Liver (tissue), 9 donors: ENCODE measurements around the gene PWWP2B. TPM values are rescaled to one million over a fixed set of nuclear protein-coding genes. Genes with fewer than 3 reads are reported as not detected.

Source experiments
- DNase-seq: peaks from one replicate; pipeline ENCODE4 v3.0.0-alpha.2; 2017; ENCODE audit warnings: low spot score
- H3K27ac ChIP-seq, 2 donors: one replicate each; pipeline ENCODE4 v1.7.0; 2013; ENCODE audit warnings: inconsistent platforms in 2 of 2, low read length in 2 of 2, control low read depth in 1 of 2, low read depth in 1 of 2, mild to moderate bottlenecking in 1 of 2
- H3K27me3 ChIP-seq, 4 donors: one replicate each; pipeline versions ENCODE4 v1.6.1 to v1.7.0; 2013; ENCODE audit warnings: low read length in 3 of 4, inconsistent platforms in 1 of 4, mild to moderate bottlenecking in 1 of 4, moderate library complexity in 1 of 4; ENCODE audit not compliant: control insufficient read depth in 4 of 4, insufficient read depth in 4 of 4
- H3K36me3 ChIP-seq, 4 donors: one replicate each; pipeline versions ENCODE4 v1.6.1 to v1.7.0; 2013; ENCODE audit warnings: low read length in 3 of 4, mild to moderate bottlenecking in 3 of 4, low read depth in 1 of 4, moderate library complexity in 1 of 4; ENCODE audit not compliant: control insufficient read depth in 4 of 4, insufficient read depth in 3 of 4
- H3K4me1 ChIP-seq, 4 donors: one replicate each; pipeline versions ENCODE4 v1.6.1 to v1.7.0; 2013; ENCODE audit warnings: low read length in 3 of 4, mild to moderate bottlenecking in 3 of 4, moderate library complexity in 1 of 4; ENCODE audit not compliant: control insufficient read depth in 4 of 4, insufficient read depth in 4 of 4
- H3K4me3 ChIP-seq, 3 donors: one replicate each; pipeline versions ENCODE4 v1.6.1 to v1.7.0; 2013; ENCODE audit warnings: low read length in 3 of 3, control low read depth in 1 of 3, low read depth in 1 of 3, mild to moderate bottlenecking in 1 of 3
- H3K9ac ChIP-seq, 2 donors: one replicate each; pipeline ENCODE4 v1.7.0; 2013; ENCODE audit warnings: low read length in 2 of 2, mild to moderate bottlenecking in 2 of 2, moderate library complexity in 2 of 2, control low read depth in 1 of 2, low read depth in 1 of 2
- H3K9me3 ChIP-seq, 4 donors: one replicate each; pipeline versions ENCODE4 v1.6.1 to v1.7.0; 2013; ENCODE audit warnings: low read length in 3 of 4; ENCODE audit not compliant: control insufficient read depth in 4 of 4
- EGR1 ChIP-seq, 2 donors: IDR thresholded peaks; 2 replicates each; pipeline ENCODE4 v1.6.1; 2016 to 2018; ENCODE audit warnings: antibody characterized with exemption in 2 of 2, low read depth in 2 of 2
- FOXA1 ChIP-seq: IDR thresholded peaks from 2 replicates; pipeline ENCODE4 v1.6.1; 2016; ENCODE audit warnings: antibody characterized with exemption
- FOXA2 ChIP-seq: IDR thresholded peaks from 2 replicates; pipeline ENCODE4 v1.6.1; 2016; ENCODE audit warnings: antibody characterized with exemption
- GABPA ChIP-seq, 2 donors: IDR thresholded peaks in 1 of 2; conservative IDR thresholded peaks in 1 of 2; 2 replicates each; pipeline ENCODE4 v1.6.1; 2016; ENCODE audit warnings: antibody characterized with exemption in 2 of 2, mild to moderate bottlenecking in 1 of 2, moderate library complexity in 1 of 2
- HNF4A ChIP-seq, 2 donors: conservative IDR thresholded peaks; 2 replicates each; pipeline ENCODE4 v1.6.1; 2016; ENCODE audit warnings: antibody characterized with exemption in 2 of 2, mild to moderate bottlenecking in 2 of 2
- HNF4G ChIP-seq: IDR thresholded peaks from 2 replicates; pipeline ENCODE4 v1.6.1; 2016; ENCODE audit warnings: antibody characterized with exemption
- JUND ChIP-seq, 2 donors: IDR thresholded peaks; 2 replicates each; pipeline ENCODE4 v1.6.1; 2016; ENCODE audit warnings: antibody characterized with exemption in 2 of 2
- NR2F2 ChIP-seq: IDR thresholded peaks from 2 replicates; pipeline ENCODE4 v1.6.1; 2016; ENCODE audit warnings: antibody characterized with exemption
- RAD21 ChIP-seq, 2 donors: IDR thresholded peaks; 2 replicates each; pipeline ENCODE4 v1.6.1; 2016; ENCODE audit warnings: antibody characterized with exemption in 2 of 2, mild to moderate bottlenecking in 2 of 2
- RXRA ChIP-seq, 2 donors: IDR thresholded peaks; 2 replicates each; pipeline ENCODE4 v1.6.1; 2017 to 2018; ENCODE audit warnings: antibody characterized with exemption in 2 of 2, mild to moderate bottlenecking in 1 of 2
- TAF1 ChIP-seq: conservative IDR thresholded peaks from 2 replicates; pipeline ENCODE4 v1.6.1; 2016; ENCODE audit warnings: antibody characterized with exemption, mild to moderate bottlenecking
- YY1 ChIP-seq: IDR thresholded peaks from 2 replicates; pipeline ENCODE4 v1.6.1; 2016; ENCODE audit warnings: antibody characterized with exemption, mild to moderate bottlenecking
- WGBS: extraction: QIAGEN DNeasy Blood & Tissue Kit; methylation state at CpG from one replicate; pipeline ENCODE4 v1.1.7; 2013; 5-methylcytosine and 5-hydroxymethylcytosine counted together
- polyA plus RNA-seq, 2 donors: library from polyadenylated mRNA; stranded (reverse) in 1 of 2; unstranded in 1 of 2; fragments of 200-250 nt in 1 of 2; fragments of >200 nt in 1 of 2; fragmentation: Nextera tagmentation in 1 of 2; extraction: Ambion mirVana in 1 of 2; gene quantifications; one replicate each; pipeline versions ENCODE4 v1.2.1 to v1.2.3, GENCODE V29; 2013 to 2015
- total RNA-seq, 2 donors: library from RNA; depleted of rRNA; stranded (reverse); fragments of >200 nt; gene quantifications; one replicate each; pipeline ENCODE4 v1.2.3, GENCODE V29; 2014
- TF ChIP-seq, protein P1 (sequence below): IDR thresholded peaks from 2 replicates; pipeline ENCODE4 v1.6.1; 2016; ENCODE audit warnings: antibody characterized with exemption
- TF ChIP-seq, protein P2 (sequence below): IDR thresholded peaks from 2 replicates; pipeline ENCODE4 v1.6.1; 2016; ENCODE audit warnings: antibody characterized with exemption, mild to moderate bottlenecking
- TF ChIP-seq, protein P3 (sequence below): fragments of 150-350 bp; IDR thresholded peaks from 2 replicates; pipeline ENCODE4 v1.5.1; 2017; ENCODE audit warnings: improper control_type of control experiment, low read depth, low read length; ENCODE audit not compliant: missing input control
- TF ChIP-seq, protein P4 (sequence below): IDR thresholded peaks from 2 replicates; pipeline ENCODE4 v1.6.1; 2016; ENCODE audit warnings: antibody characterized with exemption
- TF ChIP-seq, protein P5 (sequence below): IDR thresholded peaks from 2 replicates; pipeline ENCODE4 v1.6.1; 2016; ENCODE audit warnings: antibody characterized with exemption
- donor health status: healthy.
- donor health status: healthy.
- donor health status: healthy.
- donor health status: healthy.
- donor health status: healthy.

Gene PWWP2B
- total and polyA plus RNA-seq, 4 donors = 0.75 to 4.2 (median 3.6) TPM

DNA sequence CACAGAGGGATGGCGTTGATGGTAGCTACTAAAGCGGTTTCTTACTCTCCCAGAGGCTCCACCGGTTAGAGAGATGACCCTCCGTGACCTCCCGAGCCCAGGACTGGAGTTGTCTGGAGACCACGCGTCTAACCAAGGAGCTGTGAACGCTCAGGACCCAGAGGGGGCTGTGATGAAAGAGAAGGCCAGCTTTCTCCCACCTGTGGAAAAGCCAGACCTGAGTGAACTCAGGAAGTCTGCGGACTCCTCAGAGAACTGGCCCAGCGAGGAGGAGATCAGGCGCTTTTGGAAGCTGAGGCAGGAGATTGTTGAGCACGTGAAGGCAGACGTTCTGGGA is 49.1 kb upstream of the PWWP2B start:
- H3K27ac ChIP-seq = no peak overlapping the region
- no peaks in the 10 kb centered on the region for H3K27me3 ChIP-seq
- peaks cover 0 to 4% (median 2%) of the 10 kb centered on the region in 4 donors for H3K36me3 ChIP-seq
- no peak for DNase-seq
- H3K4me1 ChIP-seq = peaks cover 0 to 9% (median 7%) of the 10 kb centered on the region in 4 donors
- TF ChIP-seq RXRA (IDR thresholded peaks at IDR 0.05) (no peak), HNF4G (no peak), YY1 (no peak), FOXA1 (no peak), NR2F2 (no peak), HNF4A (conservative IDR thresholded peaks at IDR 0.05) (no peak), RAD21 (IDR thresholded peaks at IDR 0.05) (no peak), FOXA2 (no peak), EGR1 (IDR thresholded peaks at IDR 0.05; ENCODE audit: low read depth in 2 of 2) (no peak), GABPA (IDR thresholded peaks at IDR 0.05 in 1 of 2, conservative IDR thresholded peaks at IDR 0.05 in 1 of 2) (no peak), TAF1 (no peak)
- TF ChIP-seq, protein P1, sequence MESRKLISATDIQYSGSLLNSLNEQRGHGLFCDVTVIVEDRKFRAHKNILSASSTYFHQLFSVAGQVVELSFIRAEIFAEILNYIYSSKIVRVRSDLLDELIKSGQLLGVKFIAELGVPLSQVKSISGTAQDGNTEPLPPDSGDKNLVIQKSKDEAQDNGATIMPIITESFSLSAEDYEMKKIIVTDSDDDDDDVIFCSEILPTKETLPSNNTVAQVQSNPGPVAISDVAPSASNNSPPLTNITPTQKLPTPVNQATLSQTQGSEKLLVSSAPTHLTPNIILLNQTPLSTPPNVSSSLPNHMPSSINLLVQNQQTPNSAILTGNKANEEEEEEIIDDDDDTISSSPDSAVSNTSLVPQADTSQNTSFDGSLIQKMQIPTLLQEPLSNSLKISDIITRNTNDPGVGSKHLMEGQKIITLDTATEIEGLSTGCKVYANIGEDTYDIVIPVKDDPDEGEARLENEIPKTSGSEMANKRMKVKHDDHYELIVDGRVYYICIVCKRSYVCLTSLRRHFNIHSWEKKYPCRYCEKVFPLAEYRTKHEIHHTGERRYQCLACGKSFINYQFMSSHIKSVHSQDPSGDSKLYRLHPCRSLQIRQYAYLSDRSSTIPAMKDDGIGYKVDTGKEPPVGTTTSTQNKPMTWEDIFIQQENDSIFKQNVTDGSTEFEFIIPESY = no peak
- TF ChIP-seq, protein P2, sequence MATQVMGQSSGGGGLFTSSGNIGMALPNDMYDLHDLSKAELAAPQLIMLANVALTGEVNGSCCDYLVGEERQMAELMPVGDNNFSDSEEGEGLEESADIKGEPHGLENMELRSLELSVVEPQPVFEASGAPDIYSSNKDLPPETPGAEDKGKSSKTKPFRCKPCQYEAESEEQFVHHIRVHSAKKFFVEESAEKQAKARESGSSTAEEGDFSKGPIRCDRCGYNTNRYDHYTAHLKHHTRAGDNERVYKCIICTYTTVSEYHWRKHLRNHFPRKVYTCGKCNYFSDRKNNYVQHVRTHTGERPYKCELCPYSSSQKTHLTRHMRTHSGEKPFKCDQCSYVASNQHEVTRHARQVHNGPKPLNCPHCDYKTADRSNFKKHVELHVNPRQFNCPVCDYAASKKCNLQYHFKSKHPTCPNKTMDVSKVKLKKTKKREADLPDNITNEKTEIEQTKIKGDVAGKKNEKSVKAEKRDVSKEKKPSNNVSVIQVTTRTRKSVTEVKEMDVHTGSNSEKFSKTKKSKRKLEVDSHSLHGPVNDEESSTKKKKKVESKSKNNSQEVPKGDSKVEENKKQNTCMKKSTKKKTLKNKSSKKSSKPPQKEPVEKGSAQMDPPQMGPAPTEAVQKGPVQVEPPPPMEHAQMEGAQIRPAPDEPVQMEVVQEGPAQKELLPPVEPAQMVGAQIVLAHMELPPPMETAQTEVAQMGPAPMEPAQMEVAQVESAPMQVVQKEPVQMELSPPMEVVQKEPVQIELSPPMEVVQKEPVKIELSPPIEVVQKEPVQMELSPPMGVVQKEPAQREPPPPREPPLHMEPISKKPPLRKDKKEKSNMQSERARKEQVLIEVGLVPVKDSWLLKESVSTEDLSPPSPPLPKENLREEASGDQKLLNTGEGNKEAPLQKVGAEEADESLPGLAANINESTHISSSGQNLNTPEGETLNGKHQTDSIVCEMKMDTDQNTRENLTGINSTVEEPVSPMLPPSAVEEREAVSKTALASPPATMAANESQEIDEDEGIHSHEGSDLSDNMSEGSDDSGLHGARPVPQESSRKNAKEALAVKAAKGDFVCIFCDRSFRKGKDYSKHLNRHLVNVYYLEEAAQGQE = no peak
- TF ChIP-seq, protein P3, sequence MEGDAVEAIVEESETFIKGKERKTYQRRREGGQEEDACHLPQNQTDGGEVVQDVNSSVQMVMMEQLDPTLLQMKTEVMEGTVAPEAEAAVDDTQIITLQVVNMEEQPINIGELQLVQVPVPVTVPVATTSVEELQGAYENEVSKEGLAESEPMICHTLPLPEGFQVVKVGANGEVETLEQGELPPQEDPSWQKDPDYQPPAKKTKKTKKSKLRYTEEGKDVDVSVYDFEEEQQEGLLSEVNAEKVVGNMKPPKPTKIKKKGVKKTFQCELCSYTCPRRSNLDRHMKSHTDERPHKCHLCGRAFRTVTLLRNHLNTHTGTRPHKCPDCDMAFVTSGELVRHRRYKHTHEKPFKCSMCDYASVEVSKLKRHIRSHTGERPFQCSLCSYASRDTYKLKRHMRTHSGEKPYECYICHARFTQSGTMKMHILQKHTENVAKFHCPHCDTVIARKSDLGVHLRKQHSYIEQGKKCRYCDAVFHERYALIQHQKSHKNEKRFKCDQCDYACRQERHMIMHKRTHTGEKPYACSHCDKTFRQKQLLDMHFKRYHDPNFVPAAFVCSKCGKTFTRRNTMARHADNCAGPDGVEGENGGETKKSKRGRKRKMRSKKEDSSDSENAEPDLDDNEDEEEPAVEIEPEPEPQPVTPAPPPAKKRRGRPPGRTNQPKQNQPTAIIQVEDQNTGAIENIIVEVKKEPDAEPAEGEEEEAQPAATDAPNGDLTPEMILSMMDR = no peak
- TF ChIP-seq, protein P4, sequence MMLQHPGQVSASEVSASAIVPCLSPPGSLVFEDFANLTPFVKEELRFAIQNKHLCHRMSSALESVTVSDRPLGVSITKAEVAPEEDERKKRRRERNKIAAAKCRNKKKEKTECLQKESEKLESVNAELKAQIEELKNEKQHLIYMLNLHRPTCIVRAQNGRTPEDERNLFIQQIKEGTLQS = no peak
- TF ChIP-seq, protein P5, sequence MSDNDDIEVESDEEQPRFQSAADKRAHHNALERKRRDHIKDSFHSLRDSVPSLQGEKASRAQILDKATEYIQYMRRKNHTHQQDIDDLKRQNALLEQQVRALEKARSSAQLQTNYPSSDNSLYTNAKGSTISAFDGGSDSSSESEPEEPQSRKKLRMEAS = no peak
- H3K4me3 ChIP-seq = no peak overlapping the region
- no peaks in the 10 kb centered on the region for H3K9me3 ChIP-seq
- 91% methylated on average over 13 of the region's 13 CpGs for WGBS
- H3K9ac ChIP-seq = no peak overlapping the region

DNA sequence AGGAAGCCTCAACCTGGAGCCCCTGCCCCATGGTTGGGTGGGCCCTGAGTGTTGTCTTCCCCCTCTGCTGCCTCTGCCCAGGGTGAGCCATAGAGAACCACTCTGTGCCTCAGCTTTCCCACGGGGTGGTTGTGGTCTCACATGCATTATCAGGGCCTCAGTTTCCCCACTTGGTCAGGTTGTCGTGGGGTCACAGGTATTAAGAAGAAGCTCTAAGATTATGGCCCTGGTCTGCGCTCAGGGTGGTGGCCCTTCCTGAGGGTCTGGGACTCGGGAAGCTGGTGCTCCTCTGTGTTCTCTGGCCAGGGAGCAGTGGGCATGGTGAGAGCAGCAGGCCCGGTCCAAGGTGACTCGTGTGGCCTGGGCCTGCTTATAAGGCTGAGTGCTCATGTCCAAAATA is 47.2 kb upstream of the PWWP2B start:
- Histone ChIP-seq H3K9ac (no peak overlapping the region), H3K4me3 (no peak overlapping the region), H3K4me1 (peaks cover 0 to 9% (median 7%) of the 10 kb centered on the region in 4 donors), H3K9me3 (no peaks in the 10 kb centered on the region), H3K36me3 (peaks cover 0 to 4% (median 2%) of the 10 kb centered on the region in 4 donors), H3K27ac (no peak overlapping the region), H3K27me3 (no peaks in the 10 kb centered on the region)
- no peak for DNase-seq
- WGBS = 94% methylated on average over 6 of the region's 6 CpGs
- no peak for TF ChIP-seq FOXA2
- TF ChIP-seq JUND (IDR thresholded peaks at IDR 0.05) = no peak
- no peak for TF ChIP-seq GABPA (IDR thresholded peaks at IDR 0.05 in 1 of 2, conservative IDR thresholded peaks at IDR 0.05 in 1 of 2)
